NCI-H82 treated with DMSO at 0.1 percent for 48 hours (cell line): ENCODE measurements around the gene LAT.
"Not testable (repeated sequence)": the region's sequence is repeated elsewhere in the genome, so short reads cannot be mapped to it uniquely, and the experiment has no call there.

Source experiments
- DNase-seq: peaks from one replicate; lab custom pipeline; 2025; ENCODE audit not compliant: unreplicated experiment; lab: John Stamatoyannopoulos, UW

The LAT gene

GRCh38 chr16:28977703-28978662, 6.9 kb upstream of the LAT start:
- no peak for DNase-seq

GRCh38 chr16:28980330-28980729, 4.5 kb upstream of the LAT start:
- DNase-seq = not testable (repeated sequence)

- DNase-seq = no peak
Measured at GRCh38 chr16:28980929-28981328, 3.9 kb upstream of the LAT start.

- peak; percentile 18 for DNase-seq
Measured at GRCh38 chr16:28981517-28981916, 3.3 kb upstream of the LAT start.

- no peak for DNase-seq
Measured at GRCh38 chr16:28982418-28982817, 2.4 kb upstream of the LAT start.

- no peak for DNase-seq
Measured at GRCh38 chr16:28982949-28983348, 1.9 kb upstream of the LAT start.

GRCh38 chr16:28983644-28984043, 1.2 kb upstream of the LAT start:
- DNase-seq = no peak

- no peak for DNase-seq
Measured at GRCh38 chr16:28984091-28984490, 761 bp upstream of the LAT start.

- DNase-seq = no peak
Measured at GRCh38 chr16:28985211-28986041, 574 bp downstream of the LAT start.

- DNase-seq = no peak
Measured at GRCh38 chr16:28986046-28986445, 1.2 kb downstream of the LAT start.

- DNase-seq = no peak
Measured at GRCh38 chr16:28986492-28986891, 1.6 kb downstream of the LAT start.

GRCh38 chr16:28987170-28987853, 2.5 kb downstream of the LAT start:
- no peak for DNase-seq

- no peak for DNase-seq
Measured at GRCh38 chr16:28989363-28989762, 4.5 kb downstream of the LAT start.

- DNase-seq = no peak
Measured at GRCh38 chr16:28990375-28991040, 5.7 kb downstream of the LAT start.

GRCh38 chr16:28991687-28992086, 6.8 kb downstream of the LAT start:
- no peak for DNase-seq

- DNase-seq = no peak
Measured at GRCh38 chr16:28992496-28992895, 7.6 kb downstream of the LAT start.

GRCh38 chr16:28998837-28999236, 14.0 kb downstream of the LAT start:
- no peak for DNase-seq

GRCh38 chr16:28999577-28999976, 14.7 kb downstream of the LAT start:
- DNase-seq = no peak

GRCh38 chr16:29000019-29000418, 15.2 kb downstream of the LAT start:
- DNase-seq = no peak

GRCh38 chr16:29004496-29005139, 19.8 kb downstream of the LAT start:
- not testable (repeated sequence) for DNase-seq
